Adrenal gland (tissue), 5 donors: ENCODE measurements around the gene BCL2.

Source experiments
- POLR2A ChIP-seq, 2 donors: fragments of 450-650 bp; IDR thresholded peaks; one replicate each; pipeline ENCODE4 v1.6.1; 2017; ENCODE audit warnings: antibody characterized with exemption in 2 of 2, mild to moderate bottlenecking in 2 of 2, moderate library complexity in 1 of 2
- TF ChIP-seq, protein P1 (sequence below), 6 experiments: fragments of 450-650 bp in 4 of 6; fragments of 200-600 bp in 2 of 6; sonication (generic) in 1 of 6; IDR thresholded peaks; 1 replicate in 5 of 6; 2 replicates in 1 of 6; pipeline versions ENCODE4 v1.5.1 to v1.8.0; 2016 to 2021; ENCODE audit warnings: antibody characterized with exemption in 6 of 6, mild to moderate bottlenecking in 2 of 6, moderate library complexity in 1 of 6
- donor health status: DM: no; HTN: no; CAD: no.

DNA sequence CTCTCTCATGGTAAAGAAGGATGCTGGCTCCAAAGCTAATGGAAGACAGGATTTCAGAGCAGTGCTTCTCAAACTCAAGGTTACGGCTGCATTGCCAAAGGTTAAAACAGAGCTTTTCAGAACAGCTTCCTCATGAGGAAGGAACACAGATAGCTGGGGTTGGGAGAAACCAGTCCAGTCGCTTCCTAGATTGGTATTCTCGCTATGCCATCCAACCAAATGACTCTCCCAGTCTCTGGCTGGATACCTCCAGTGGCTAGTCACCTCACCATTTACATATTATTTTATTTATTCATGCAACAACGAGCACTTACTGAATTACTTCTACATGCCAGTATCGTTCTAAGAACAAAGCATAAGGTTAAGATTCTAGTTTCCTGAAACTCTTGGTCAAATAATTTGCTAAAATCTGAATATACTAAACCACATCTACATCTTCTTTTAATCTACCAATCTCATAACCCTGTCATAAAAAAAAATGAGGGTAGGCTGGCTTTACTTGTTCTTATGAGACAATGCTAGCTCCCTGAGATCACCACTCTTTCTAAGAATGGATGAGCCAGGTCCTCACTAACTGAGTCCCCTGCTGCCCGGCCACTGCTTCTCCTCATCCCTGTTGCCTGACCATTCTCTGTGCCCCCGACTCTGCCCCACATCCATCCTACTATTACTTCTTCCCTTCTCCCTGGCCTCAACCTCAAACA is 27.1 kb upstream of the BCL2 start:
- no peak for TF ChIP-seq POLR2A (IDR thresholded peaks at IDR 0.05)
- TF ChIP-seq, protein P1, sequence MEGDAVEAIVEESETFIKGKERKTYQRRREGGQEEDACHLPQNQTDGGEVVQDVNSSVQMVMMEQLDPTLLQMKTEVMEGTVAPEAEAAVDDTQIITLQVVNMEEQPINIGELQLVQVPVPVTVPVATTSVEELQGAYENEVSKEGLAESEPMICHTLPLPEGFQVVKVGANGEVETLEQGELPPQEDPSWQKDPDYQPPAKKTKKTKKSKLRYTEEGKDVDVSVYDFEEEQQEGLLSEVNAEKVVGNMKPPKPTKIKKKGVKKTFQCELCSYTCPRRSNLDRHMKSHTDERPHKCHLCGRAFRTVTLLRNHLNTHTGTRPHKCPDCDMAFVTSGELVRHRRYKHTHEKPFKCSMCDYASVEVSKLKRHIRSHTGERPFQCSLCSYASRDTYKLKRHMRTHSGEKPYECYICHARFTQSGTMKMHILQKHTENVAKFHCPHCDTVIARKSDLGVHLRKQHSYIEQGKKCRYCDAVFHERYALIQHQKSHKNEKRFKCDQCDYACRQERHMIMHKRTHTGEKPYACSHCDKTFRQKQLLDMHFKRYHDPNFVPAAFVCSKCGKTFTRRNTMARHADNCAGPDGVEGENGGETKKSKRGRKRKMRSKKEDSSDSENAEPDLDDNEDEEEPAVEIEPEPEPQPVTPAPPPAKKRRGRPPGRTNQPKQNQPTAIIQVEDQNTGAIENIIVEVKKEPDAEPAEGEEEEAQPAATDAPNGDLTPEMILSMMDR (IDR thresholded peaks at IDR 0.05), result no peak
